OCI-LY3 (cell line): ENCODE results near the gene SLC1A4.
"Not testable (repeated sequence)": the region's sequence is repeated elsewhere in the genome, so short reads cannot be mapped to it uniquely, and the experiment has no call there.

ENCODE experiments used
- H2AFZ ChIP-seq: fragments of 200-600, 300-600 bp; shearing (Covaris generic); 2 replicates; pipeline ENCODE4 v1.6.0; 2014; ENCODE audit warnings: antibody characterized with exemption, low read depth, low read length
- H3K27ac ChIP-seq: fragments of 200-600, 300-600 bp; sonication (generic); 2 replicates; pipeline ENCODE4 v1.5.1; 2014; ENCODE audit warnings: mild to moderate bottlenecking, low read length, moderate library complexity, mixed read lengths
- H3K27me3 ChIP-seq: fragments of 200-600, 300-600 bp; sonication (generic); 2 replicates; pipeline ENCODE4 v1.6.1; 2014; ENCODE audit warnings: low read depth, low read length, mixed read lengths
- H3K36me3 ChIP-seq: fragments of 200-600, 300-600 bp; sonication (generic); replicated peaks from 2 replicates; pipeline ENCODE3; 2014; ENCODE audit warnings: low read depth, low read length, mixed read lengths
- H3K4me1 ChIP-seq: fragments of 300-600, 200-600 bp; sonication (generic); 2 replicates; pipeline ENCODE4 v1.6.1; 2014; ENCODE audit warnings: low read length, mixed read lengths
- H3K4me2 ChIP-seq: fragments of 200-600, 300-600 bp; sonication (generic); 2 replicates; pipeline ENCODE4 v1.6.1; 2014; ENCODE audit warnings: low read length, mixed read lengths
- H3K4me3 ChIP-seq: fragments of 300-600, 200-600 bp; sonication (generic); 2 replicates; pipeline ENCODE4 v1.5.1; 2014; ENCODE audit warnings: antibody characterized with exemption, mild to moderate bottlenecking, low read length, moderate library complexity
- H3K79me2 ChIP-seq: fragments of 300-600, 200-600 bp; shearing (Covaris generic); 2 replicates; pipeline ENCODE4 v1.6.1; 2014; ENCODE audit warnings: mild to moderate bottlenecking, low read length, mixed read lengths
- H3K9ac ChIP-seq: fragments of 300-600, 200-600 bp; shearing (Covaris generic); 2 replicates; pipeline ENCODE4 v1.6.0; 2014; ENCODE audit warnings: mild to moderate bottlenecking, low read length, moderate library complexity
- H3K9me3 ChIP-seq: fragments of 200-600, 300-600 bp; shearing (Covaris generic); 2 replicates; pipeline ENCODE4 v1.6.1; 2014; ENCODE audit warnings: low read length, mixed read lengths; ENCODE audit not compliant: insufficient read depth
- H4K20me1 ChIP-seq: fragments of 200-600, 300-600 bp; sonication (generic); 2 replicates; pipeline ENCODE4 v1.6.1; 2016; ENCODE audit warnings: low read length, mixed read lengths; ENCODE audit not compliant: insufficient read depth
- EZH2phosphoT487 ChIP-seq: fragments of 200-600 bp; shearing (Covaris generic); IDR thresholded peaks from 2 replicates; pipeline ENCODE4 v1.6.1; 2018; ENCODE audit warnings: antibody characterized with exemption, mixed run types, low read depth
- TF ChIP-seq, protein P1 (sequence below): fragments of 200-600, 300-600 bp; sonication (generic); IDR thresholded peaks from 2 replicates; pipeline ENCODE4 v1.5.1; 2014; ENCODE audit warnings: antibody characterized with exemption, low read length, low read depth

The SLC1A4 gene

DNA sequence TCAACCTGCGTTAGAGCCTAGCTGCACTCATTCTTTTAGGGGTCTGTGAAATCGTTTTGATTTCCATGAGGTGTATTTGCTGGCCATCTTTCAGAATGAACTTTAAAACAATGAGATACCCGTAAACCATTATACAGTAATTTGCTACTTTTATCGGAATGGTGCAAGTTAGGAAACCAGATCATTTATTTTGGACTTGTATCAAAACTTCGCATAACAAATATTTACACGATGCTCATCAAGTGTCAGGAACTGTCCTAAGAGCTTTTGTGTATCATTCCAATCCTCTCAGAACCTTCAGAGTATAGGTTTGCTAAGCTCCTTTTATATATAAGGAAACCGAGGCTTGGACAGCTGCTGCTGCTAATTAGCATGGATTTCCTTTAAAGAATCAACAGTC, 22.4 kb upstream of the SLC1A4 start:
- Histone ChIP-seq H3K79me2 (no peaks in the 10 kb centered on the region), H3K4me2 (no peak overlapping the region), H2AFZ (no peak overlapping the region), H3K27ac (no peak overlapping the region), H4K20me1 (no peaks in the 10 kb centered on the region), H3K9ac (no peak overlapping the region), H3K4me1 (peaks cover 20% of the 10 kb centered on the region), H3K36me3 (no peaks in the 10 kb centered on the region), H3K9me3 (no peaks in the 10 kb centered on the region), H3K27me3 (no peaks in the 10 kb centered on the region), H3K4me3 (no peak overlapping the region)
- no peak for TF ChIP-seq EZH2phosphoT487
- TF ChIP-seq, protein P1, sequence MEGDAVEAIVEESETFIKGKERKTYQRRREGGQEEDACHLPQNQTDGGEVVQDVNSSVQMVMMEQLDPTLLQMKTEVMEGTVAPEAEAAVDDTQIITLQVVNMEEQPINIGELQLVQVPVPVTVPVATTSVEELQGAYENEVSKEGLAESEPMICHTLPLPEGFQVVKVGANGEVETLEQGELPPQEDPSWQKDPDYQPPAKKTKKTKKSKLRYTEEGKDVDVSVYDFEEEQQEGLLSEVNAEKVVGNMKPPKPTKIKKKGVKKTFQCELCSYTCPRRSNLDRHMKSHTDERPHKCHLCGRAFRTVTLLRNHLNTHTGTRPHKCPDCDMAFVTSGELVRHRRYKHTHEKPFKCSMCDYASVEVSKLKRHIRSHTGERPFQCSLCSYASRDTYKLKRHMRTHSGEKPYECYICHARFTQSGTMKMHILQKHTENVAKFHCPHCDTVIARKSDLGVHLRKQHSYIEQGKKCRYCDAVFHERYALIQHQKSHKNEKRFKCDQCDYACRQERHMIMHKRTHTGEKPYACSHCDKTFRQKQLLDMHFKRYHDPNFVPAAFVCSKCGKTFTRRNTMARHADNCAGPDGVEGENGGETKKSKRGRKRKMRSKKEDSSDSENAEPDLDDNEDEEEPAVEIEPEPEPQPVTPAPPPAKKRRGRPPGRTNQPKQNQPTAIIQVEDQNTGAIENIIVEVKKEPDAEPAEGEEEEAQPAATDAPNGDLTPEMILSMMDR: no peak

DNA sequence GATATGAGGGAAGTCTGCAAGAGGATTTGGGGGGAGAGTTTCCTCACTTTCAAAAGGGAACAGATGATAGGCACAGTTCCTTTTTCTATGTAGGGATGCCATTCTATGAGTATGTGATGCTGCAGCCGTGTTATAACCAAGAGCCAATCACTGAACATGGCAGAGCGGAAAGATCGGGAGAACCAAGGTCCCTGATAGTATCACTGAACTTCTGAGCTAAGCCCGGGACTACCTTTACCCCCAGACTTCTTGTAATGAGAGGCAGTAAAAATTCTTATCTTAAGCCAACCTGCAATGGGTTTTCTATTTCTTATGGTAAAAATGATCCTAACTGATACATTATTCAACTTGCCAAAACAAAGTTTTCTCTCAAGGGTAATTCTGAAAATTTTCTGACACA, 21.6 kb upstream of the SLC1A4 start:
- Histone ChIP-seq H3K9me3 (no peaks in the 10 kb centered on the region), H3K79me2 (no peaks in the 10 kb centered on the region), H3K9ac (no peak overlapping the region), H3K36me3 (no peaks in the 10 kb centered on the region), H2AFZ (no peak overlapping the region), H3K4me2 (no peak overlapping the region), H4K20me1 (no peaks in the 10 kb centered on the region), H3K27ac (no peak overlapping the region), H3K27me3 (no peaks in the 10 kb centered on the region), H3K4me1 (peaks cover 20% of the 10 kb centered on the region), H3K4me3 (no peak overlapping the region)
- TF ChIP-seq EZH2phosphoT487: no peak
- TF ChIP-seq, protein P1: no peak

DNA sequence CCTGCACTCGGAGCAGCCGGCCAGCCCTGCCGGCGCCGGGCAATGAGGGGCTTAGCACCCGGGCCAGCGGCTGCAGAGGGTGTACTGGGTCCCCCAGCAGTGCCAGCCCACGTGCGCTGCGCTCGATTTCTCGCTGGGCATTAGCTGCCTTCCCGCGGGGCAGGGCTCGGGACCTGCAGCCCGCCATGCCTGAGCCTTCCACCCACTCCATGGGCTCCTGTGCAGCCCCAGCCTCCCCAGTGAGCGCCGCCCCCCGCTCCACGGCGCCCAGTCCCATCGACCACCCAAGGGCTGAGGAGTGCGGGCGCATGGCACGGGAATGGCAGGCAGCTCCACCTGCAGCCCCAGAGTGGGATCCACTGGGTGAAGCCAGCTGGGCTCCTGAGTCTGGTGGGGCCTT, 20.1 kb upstream of the SLC1A4 start:
- not testable (repeated sequence) for H3K36me3 ChIP-seq, H3K4me3 ChIP-seq, H3K9me3 ChIP-seq, H3K27ac ChIP-seq, H3K27me3 ChIP-seq, H2AFZ ChIP-seq, H3K9ac ChIP-seq, H3K4me2 ChIP-seq, H4K20me1 ChIP-seq, H3K79me2 ChIP-seq
- H3K4me1 ChIP-seq: peaks cover 10% of the 10 kb centered on the region

DNA sequence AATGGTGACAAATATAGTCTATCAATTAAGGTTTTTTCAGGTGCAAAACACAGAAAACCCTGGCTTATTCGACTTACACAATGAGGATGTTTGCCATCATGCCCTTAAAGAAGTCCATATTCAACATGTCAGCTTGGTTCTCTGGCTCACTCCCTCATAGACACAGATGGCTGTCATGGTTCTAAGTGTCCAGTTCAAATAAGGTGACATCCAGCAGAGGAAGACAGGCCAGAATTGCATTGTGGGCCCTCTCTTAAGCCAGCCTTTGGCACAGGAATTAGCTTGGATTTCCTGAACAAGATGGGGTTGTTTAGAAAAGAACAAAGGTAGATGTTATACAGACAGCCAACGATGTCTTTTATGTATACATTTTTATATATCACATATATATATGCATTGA, 18.7 kb upstream of the SLC1A4 start:
- H3K4me2 ChIP-seq: no peak overlapping the region
- no peaks in the 10 kb centered on the region for H3K27me3 ChIP-seq
- no peaks in the 10 kb centered on the region for H3K79me2 ChIP-seq
- H3K27ac ChIP-seq: no peak overlapping the region
- H3K4me3 ChIP-seq: no peak overlapping the region
- H3K9ac ChIP-seq: no peak overlapping the region
- no peaks in the 10 kb centered on the region for H3K9me3 ChIP-seq
- H3K36me3 ChIP-seq: no peaks in the 10 kb centered on the region
- peaks cover 10% of the 10 kb centered on the region for H3K4me1 ChIP-seq
- no peak overlapping the region for H2AFZ ChIP-seq
- TF ChIP-seq, protein P1: no peak
- no peak for TF ChIP-seq EZH2phosphoT487
- H4K20me1 ChIP-seq: no peaks in the 10 kb centered on the region

DNA sequence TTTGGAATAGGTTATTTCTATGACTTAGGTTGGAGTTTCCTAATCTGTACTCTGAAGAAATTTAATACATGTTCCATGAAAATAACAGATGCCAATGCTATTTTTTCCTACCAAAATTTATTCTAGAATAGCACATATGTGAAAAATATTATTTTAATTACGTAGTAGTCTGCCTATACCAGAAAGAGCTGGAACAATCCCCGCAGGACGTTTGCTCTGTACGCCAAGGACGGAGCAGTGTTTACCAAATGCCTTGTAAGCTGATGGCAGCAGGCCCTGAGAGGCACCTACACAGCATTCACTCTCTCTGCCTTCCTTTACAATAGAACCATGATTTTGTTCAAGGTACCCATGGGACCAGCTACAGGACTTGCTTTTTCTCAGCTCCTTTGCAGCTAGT, 16.8 kb upstream of the SLC1A4 start:
- H3K4me3 ChIP-seq: no peak overlapping the region
- H3K36me3 ChIP-seq: no peaks in the 10 kb centered on the region
- TF ChIP-seq EZH2phosphoT487: no peak
- TF ChIP-seq, protein P1: no peak

More for the DNA sequence above, 16.8 kb upstream of the SLC1A4 start:
- no peak overlapping the region for H3K27ac ChIP-seq
- no peaks in the 10 kb centered on the region for H3K9me3 ChIP-seq
- no peak overlapping the region for H2AFZ ChIP-seq
- no peak overlapping the region for H3K9ac ChIP-seq
- H3K27me3 ChIP-seq: no peaks in the 10 kb centered on the region
- H3K4me2 ChIP-seq: no peak overlapping the region
- H3K4me1 ChIP-seq: peaks cover 7% of the 10 kb centered on the region
- no peaks in the 10 kb centered on the region for H4K20me1 ChIP-seq
- H3K79me2 ChIP-seq: no peaks in the 10 kb centered on the region
